HepG2 (cell line): ENCODE data around the gene TPD52L2. TPM values are rescaled to one million over a fixed set of nuclear protein-coding genes. Genes with fewer than 3 reads are reported as not detected.

Experiments
- ATAC-seq: fragments of 200-7000 bp; cut with Tn5 transposase; 3 replicates; pipeline ENCODE4 v1.9.1; 2020; ENCODE audit warnings: mild to moderate bottlenecking, moderate library complexity
- BruUV-seq: library from RNA; stranded (reverse); fragments of 400-500 nt; replicated peaks from 2 replicates; lab custom pipeline; 2021; lab: Mats Ljungman, UMichigan
- CTCF ChIA-PET: fragments of 300-600 bp; formaldehyde crosslinking; extraction: SDS; loops from one replicate; lab custom pipeline; 2021; ENCODE audit warnings: low total read pairs, inconsistent platforms, low intra/inter-chr PET ratio; lab: Yijun Ruan, JAX
- POLR2A ChIA-PET: fragments of 350-600 bp; sonication (Branson Sonifier 250); formaldehyde crosslinking; loops from one replicate; lab custom pipeline; 2020; ENCODE audit warnings: antibody characterized with exemption, inconsistent platforms; lab: Yijun Ruan, JAX
- DNase-seq: peaks from one replicate; pipeline ENCODE4 v3.0.0-alpha.2; 2015; ENCODE audit warnings: low spot score
- FAIRE-seq: peaks from 3 replicates; lab custom pipeline; 2011; peaks lifted over from hg19 to GRCh38; lab: Jason Lieb, UNC
- H2AFZ ChIP-seq: one replicate; pipeline ENCODE4 v1.6.1; 2011; ENCODE audit warnings: low read length, inconsistent platforms
- H3K27ac ChIP-seq: fragments of 300-600 bp; 3 replicates; pipeline ENCODE4 v1.8.0; 2011; ENCODE audit warnings: mixed run types, mild to moderate bottlenecking, mixed read lengths, low read length, inconsistent platforms; ENCODE audit not compliant: insufficient read depth; ENCODE audit errors: extremely low read length
- H3K27me3 ChIP-seq, 2 experiments: fragments of 200-600 bp in 1 of 2; 2 replicates in 1 of 2; 3 replicates in 1 of 2; pipeline versions ENCODE4 v1.6.0 to v1.8.0; 2011; ENCODE audit warnings: low read length in 2 of 2, mild to moderate bottlenecking in 2 of 2, moderate library complexity in 2 of 2, inconsistent platforms in 1 of 2; ENCODE audit not compliant: insufficient read depth in 2 of 2, control insufficient read depth in 1 of 2
- H3K36me3 ChIP-seq, 2 experiments: fragments of 200-600 bp in 1 of 2; replicated peaks in 1 of 2; 2 replicates in 1 of 2; 3 replicates in 1 of 2; pipeline versions ENCODE4 v1.5.1 to v1.8.0; 2011; ENCODE audit warnings: low read length in 2 of 2, inconsistent platforms in 1 of 2; ENCODE audit not compliant: insufficient read depth in 2 of 2, control insufficient read depth in 1 of 2
- H3K4me1 ChIP-seq: 2 replicates; pipeline ENCODE4 v1.5.1; 2012; ENCODE audit warnings: low read length, inconsistent platforms; ENCODE audit not compliant: insufficient read depth
- H3K4me2 ChIP-seq: 2 replicates; pipeline ENCODE4 v1.6.0; 2011; ENCODE audit warnings: low read depth, low read length, inconsistent platforms
- H3K4me3 ChIP-seq, 3 experiments: fragments of 200-600 bp in 1 of 3; sonication (generic), shearing (Covaris generic) in 1 of 3; replicated peaks in 1 of 3; 2 replicates each; pipeline ENCODE4 v1.5.1; 2011 to 2016; ENCODE audit warnings: low read length in 3 of 3, inconsistent platforms in 2 of 3, low read depth in 2 of 3, mild to moderate bottlenecking in 2 of 3, control low read depth in 1 of 3, mixed read lengths in 1 of 3; ENCODE audit not compliant: insufficient read depth in 1 of 3
- H3K79me2 ChIP-seq: one replicate; pipeline ENCODE4 v1.6.1; 2011; ENCODE audit warnings: low read length, inconsistent platforms; ENCODE audit not compliant: insufficient read depth
- H3K9ac ChIP-seq: 2 replicates; pipeline ENCODE4 v1.6.0; 2011; ENCODE audit warnings: mild to moderate bottlenecking, low read depth, low read length, inconsistent platforms; ENCODE audit not compliant: insufficient read depth
- H3K9me3 ChIP-seq: 2 replicates; pipeline ENCODE4 v1.5.1; 2012; ENCODE audit warnings: mild to moderate bottlenecking, low read length
- H4K20me1 ChIP-seq: 2 replicates; pipeline ENCODE4 v1.6.0; 2011; ENCODE audit warnings: inconsistent platforms, mild to moderate bottlenecking, low read length, moderate library complexity; ENCODE audit not compliant: insufficient read depth
- ASH2L ChIP-seq: fragments of 300-600, 200-600 bp; sonication (generic); IDR thresholded peaks from 2 replicates; pipeline ENCODE4 v1.7.0; 2017; ENCODE audit warnings: low read depth, mild to moderate bottlenecking, moderate library complexity, mixed read lengths, low read length; ENCODE audit not compliant: insufficient read length
- DPF2 ChIP-seq: sonication (generic); formaldehyde crosslinking; IDR thresholded peaks from 2 replicates; pipeline ENCODE4 v1.4.0; 2020; ENCODE audit warnings: mild to moderate bottlenecking, low read depth, missing genetic modification reagents, borderline replicate concordance
- FOXM1 ChIP-seq: sonication (generic); formaldehyde crosslinking; IDR thresholded peaks from 2 replicates; pipeline ENCODE4 v1.5.0; 2020; ENCODE audit warnings: missing genetic modification reagents
- NFE2L1 ChIP-seq: sonication (generic); formaldehyde crosslinking; IDR thresholded peaks from 2 replicates; pipeline ENCODE4 v1.4.0; 2020; ENCODE audit warnings: missing genetic modification reagents, mild to moderate bottlenecking, borderline replicate concordance
- PAWR ChIP-seq: sonication (generic); formaldehyde crosslinking; IDR thresholded peaks from 2 replicates; pipeline ENCODE4 v1.4.0; 2020; ENCODE audit warnings: missing genetic modification reagents, mild to moderate bottlenecking, borderline replicate concordance
- SCMH1 ChIP-seq: sonication (generic); formaldehyde crosslinking; IDR thresholded peaks from 2 replicates; pipeline ENCODE4 v1.9.0; 2021; ENCODE audit warnings: missing genetic modification reagents, mild to moderate bottlenecking, borderline replicate concordance
- SKIL ChIP-seq: sonication (generic); formaldehyde crosslinking; IDR thresholded peaks from 2 replicates; pipeline ENCODE4 v1.8.0; 2022; ENCODE audit warnings: missing genetic modification reagents, mild to moderate bottlenecking, moderate library complexity, borderline replicate concordance
- SOX13 ChIP-seq, 3 experiments: fragments of 450-650 bp in 1 of 3; sonication (generic) in 1 of 3; formaldehyde crosslinking in 1 of 3; IDR thresholded peaks in 2 of 3; conservative IDR thresholded peaks in 1 of 3; 2 replicates each; pipeline versions ENCODE4 v1.5.0 to v1.6.1; 2016 to 2020; ENCODE audit warnings: antibody characterized with exemption in 1 of 3, mild to moderate bottlenecking in 1 of 3, missing compliant biosample characterization in 1 of 3, missing genetic modification reagents in 1 of 3, moderate library complexity in 1 of 3
- SP5 ChIP-seq: IDR thresholded peaks from 2 replicates; pipeline ENCODE4 v1.6.1; 2016; ENCODE audit warnings: low read depth, borderline replicate concordance
- SRF ChIP-seq: IDR thresholded peaks from 2 replicates; pipeline ENCODE4 v1.6.1; 2011; ENCODE audit warnings: mild to moderate bottlenecking, low read depth, low read length, moderate library complexity
- TAF15 ChIP-seq: fragments of 200-400 bp; formaldehyde crosslinking; IDR thresholded peaks from one replicate; pipeline ENCODE4 v1.6.1; 2018; ENCODE audit warnings: mild to moderate bottlenecking, low read depth, low read length; ENCODE audit not compliant: poor library complexity, severe bottlenecking
- TBX3 ChIP-seq: fragments of 450-650 bp; IDR thresholded peaks from 2 replicates; pipeline ENCODE4 v1.6.1; 2017; ENCODE audit warnings: antibody characterized with exemption, mild to moderate bottlenecking, inconsistent platforms, borderline replicate concordance
- TRIM24 ChIP-seq: sonication (generic); formaldehyde crosslinking; IDR thresholded peaks from 2 replicates; pipeline ENCODE4 v1.8.0; 2022; ENCODE audit warnings: mild to moderate bottlenecking, missing genetic modification reagents
- ZFP36 ChIP-seq: fragments of 150-350 bp; IDR thresholded peaks from 2 replicates; pipeline ENCODE4 v1.6.1; 2018; ENCODE audit warnings: borderline replicate concordance, low read length, low read depth; ENCODE audit not compliant: partially characterized antibody
- ZNF205 ChIP-seq: IDR thresholded peaks from 2 replicates; pipeline ENCODE4 v1.6.1; 2018; ENCODE audit warnings: missing biosample characterization, missing genetic modification reagents
- ZNF567 ChIP-seq: sonication (generic); formaldehyde crosslinking; IDR thresholded peaks from 2 replicates; pipeline ENCODE4 v1.8.1; 2023; ENCODE audit warnings: mild to moderate bottlenecking, missing genetic modification reagents, borderline replicate concordance
- ZNF713 ChIP-seq: sonication (generic); formaldehyde crosslinking; IDR thresholded peaks from 2 replicates; pipeline ENCODE4 v1.4.0; 2020; ENCODE audit warnings: mild to moderate bottlenecking, missing genetic modification reagents
- ZNF775 ChIP-seq: sonication (generic); formaldehyde crosslinking; IDR thresholded peaks from 2 replicates; pipeline ENCODE4 v1.4.0; 2020; ENCODE audit warnings: missing genetic modification reagents, mild to moderate bottlenecking, moderate library complexity, borderline replicate concordance
- ZNF839 ChIP-seq: sonication (generic); formaldehyde crosslinking; IDR thresholded peaks from 2 replicates; pipeline ENCODE4 v1.4.0; 2020; ENCODE audit warnings: missing genetic modification reagents, mild to moderate bottlenecking, borderline replicate concordance
- WGBS: methylation state at CpG from one replicate; pipeline ENCODE4 v1.1.6; 2017; ENCODE audit warnings: low lambda C conversion rate; 5-methylcytosine and 5-hydroxymethylcytosine counted together
- in situ Hi-C: cut with HindIII; loops from 2 replicates; pipeline ENCODE4 v1.10.0; 2017; ENCODE audit warnings: low pct_unique_long_range_greater_than_20kb; ENCODE audit not compliant: extremely low pct_ligation_motif_present
- intact Hi-C: fragments of 100-400 bp; cut with micrococcal nuclease; formaldehyde crosslinking; loops from one replicate; pipeline ENCODE4 v1.10.0; 2022; ENCODE audit not compliant: unreplicated experiment
- polyA plus RNA-seq, 8 experiments: library from polyadenylated mRNA; depleted of rRNA in 3 of 8; stranded (reverse) in 7 of 8; unstranded in 1 of 8; fragments of >200 nt; fragmentation: Illumina TruSeq in 4 of 8; extraction: Trizol in 4 of 8; gene quantifications; 2 replicates each; pipeline versions ENCODE4 v1.2.1 to v1.2.3, GENCODE V29; 2011 to 2016; ENCODE audit warnings: low read depth in 4 of 8, missing spikeins in 1 of 8, mixed read lengths in 1 of 8; ENCODE audit not compliant: insufficient read depth in 1 of 8
- total RNA-seq, 5 experiments: library from RNA; depleted of rRNA; stranded (reverse); fragments of >200 nt; fragmentation: Illumina TruSeq; extraction: Trizol; gene quantifications; 2 replicates each; pipeline ENCODE4 v1.2.3, GENCODE V29; 2016; ENCODE audit warnings: low read depth in 1 of 5
- TF ChIP-seq, protein P1 (sequence below): sonication (generic); formaldehyde crosslinking; IDR thresholded peaks from 2 replicates; pipeline ENCODE4 v1.8.0; 2022; ENCODE audit warnings: mild to moderate bottlenecking, missing genetic modification reagents, moderate library complexity

TPD52L2 gene
- total and polyA plus RNA-seq, 2 of the 13 experiments (the other 11 are each of a cell fraction or from before 2014, with no cell fraction given) = 156 to 184 TPM

- no TSS peak for BruUV-seq
- Histone ChIP-seq H3K27me3 (peaks cover 3 to 11% of the 10 kb centered on the region in 2 experiments; a peak in 4 of 5 replicates), H3K9ac (peak overlapping the region; percentile 60), H3K4me3 (peak overlapping the region; percentile 42 to 65 (median 46)), H3K36me3 (peaks cover 0 to 2% of the 10 kb centered on the region in 2 experiments; a peak in 1 of 5 replicates), H3K9me3 (no peaks in the 10 kb centered on the region), H3K4me1 (peaks cover 68% of the 10 kb centered on the region), H4K20me1 (no peaks in the 10 kb centered on the region), H3K4me2 (peak overlapping the region; percentile 87), H3K79me2 (no peaks in the 10 kb centered on the region), H2AFZ (no peak overlapping the region), H3K27ac (peak overlapping the region; percentile 47)
- peak; percentile 45 for ATAC-seq
- WGBS = 1% methylated on average over 8 of the region's 12 CpGs
- CTCF ChIA-PET = interaction anchor here (1.3 to 1.4 kb wide), 2 partner anchors 72 to 152 kb away, joined by 4 to 5 read pairs; no protein-coding TSS in a partner anchor
- in situ Hi-C loops = loop anchor here (5.0 kb wide), 3 partner anchors 36 to 151 kb away; partner anchors contain the start of genes ARFRP1 and ZGPAT
- FAIRE-seq = peak; percentile 90
- intact Hi-C loops = no loop called here
- peak; percentile 79 for DNase-seq
- POLR2A ChIA-PET = interaction anchor here (0.7 to 1.6 kb wide), 13 partner anchors 10 to 224 kb away, joined by 3 to 15 read pairs (median 3); partner anchors contain the start of genes ARFRP1, PRPF6, SLC2A4RG and ZGPAT
- TF ChIP-seq TBX3 (no peak), PAWR (CRISPR knock-in tag) (no peak), TRIM24 (CRISPR knock-in tag) (no peak), SOX13 (IDR thresholded peaks at IDR 0.05) (no peak), SOX13 (CRISPR knock-in tag; conservative IDR thresholded peaks at IDR 0.05 in 1 of 2, IDR thresholded peaks at IDR 0.05 in 1 of 2) (peak in 1 of 2 experiments; percentile 41; a peak in 1 of 4 replicates), ZNF775 (CRISPR knock-in tag) (no peak), ZNF205 (CRISPR knock-in tag) (peak; percentile 64; the same call in 1 of the 2 replicates), SP5 (CRISPR knock-in tag) (peak; percentile 53), SRF (no peak), FOXM1 (no peak), ZNF713 (CRISPR knock-in tag) (peak; percentile 88; the same call in 1 of the 2 replicates), SCMH1 (CRISPR knock-in tag) (no peak), ZNF567 (CRISPR knock-in tag) (peak; percentile 98), ASH2L (peak; percentile 55), NFE2L1 (no peak), DPF2 (CRISPR knock-in tag) (peak; percentile 72; the same call in 1 of the 2 replicates), ZNF839 (CRISPR knock-in tag) (0 out of 2 replicates have a peak, but pooled peaks have one; percentile 49), ZFP36 (no peak), SKIL (CRISPR knock-in tag) (peak; percentile 55; the same call in 1 of the 2 replicates), TAF15 (no peak)
- TF ChIP-seq, protein P1, sequence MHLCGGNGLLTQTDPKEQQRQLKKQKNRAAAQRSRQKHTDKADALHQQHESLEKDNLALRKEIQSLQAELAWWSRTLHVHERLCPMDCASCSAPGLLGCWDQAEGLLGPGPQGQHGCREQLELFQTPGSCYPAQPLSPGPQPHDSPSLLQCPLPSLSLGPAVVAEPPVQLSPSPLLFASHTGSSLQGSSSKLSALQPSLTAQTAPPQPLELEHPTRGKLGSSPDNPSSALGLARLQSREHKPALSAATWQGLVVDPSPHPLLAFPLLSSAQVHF (CRISPR knock-in tag) = no peak
These were observed 6.5 kb upstream of the TPD52L2 start for GRCh38 chr20:63858393-63859165.
